ENCODE data around the gene PAX2.

The PAX2 gene

GRCh38 chr10:100790761-100791208, 45.4 kb downstream of the PAX2 start:
- DNase-seq (ENCODE audit: low read depth in 2 of 2), result no peak

GRCh38 chr10:100791369-100792058, 46.1 kb downstream of the PAX2 start:
- DNase-seq (ENCODE audit: low read depth in 2 of 2), result no peak

GRCh38 chr10:100792574-100792973, 47.2 kb downstream of the PAX2 start:
- DNase-seq (ENCODE audit: low read depth in 2 of 2), result no peak

GRCh38 chr10:100793055-100793454, 47.7 kb downstream of the PAX2 start:
- no peak for DNase-seq (ENCODE audit: low read depth in 2 of 2)

- no peak for DNase-seq (ENCODE audit: low read depth in 2 of 2)
Observed at GRCh38 chr10:100799881-100800280, 54.5 kb downstream of the PAX2 start.

- no peak for DNase-seq (ENCODE audit: low read depth in 2 of 2)
Observed at GRCh38 chr10:100800931-100801330, 55.5 kb downstream of the PAX2 start.

GRCh38 chr10:100802196-100802595, 56.8 kb downstream of the PAX2 start:
- no peak for DNase-seq (ENCODE audit: low read depth in 2 of 2)

GRCh38 chr10:100802607-100803006, 57.2 kb downstream of the PAX2 start:
- DNase-seq (ENCODE audit: low read depth in 2 of 2), result no peak

GRCh38 chr10:100803492-100803891, 58.1 kb downstream of the PAX2 start:
- DNase-seq (ENCODE audit: low read depth in 2 of 2), result no peak

- no peak for DNase-seq (ENCODE audit: low read depth in 2 of 2)
Observed at GRCh38 chr10:100803908-100804307, 58.5 kb downstream of the PAX2 start.

GRCh38 chr10:100805543-100806355, 60.4 kb downstream of the PAX2 start:
- DNase-seq (ENCODE audit: low read depth in 2 of 2), result no peak

- no peak for DNase-seq (ENCODE audit: low read depth in 2 of 2)
Observed at GRCh38 chr10:100806356-100806645, 60.9 kb downstream of the PAX2 start.

- DNase-seq (ENCODE audit: low read depth in 2 of 2), result no peak
Observed at GRCh38 chr10:100807241-100807951, 62.0 kb downstream of the PAX2 start.

GRCh38 chr10:100808876-100809275, 63.5 kb downstream of the PAX2 start:
- DNase-seq (ENCODE audit: low read depth in 2 of 2), result no peak

GRCh38 chr10:100810091-100810834, 64.9 kb downstream of the PAX2 start:
- no peak for DNase-seq (ENCODE audit: low read depth in 2 of 2)

- DNase-seq (ENCODE audit: low read depth in 2 of 2), result no peak
Observed at GRCh38 chr10:100810835-100811116, 65.4 kb downstream of the PAX2 start.

GRCh38 chr10:100811261-100811660, 65.9 kb downstream of the PAX2 start:
- DNase-seq (ENCODE audit: low read depth in 2 of 2), result no peak

GRCh38 chr10:100811752-100812750, 66.7 kb downstream of the PAX2 start:
- DNase-seq (ENCODE audit: low read depth in 2 of 2), result no peak

GRCh38 chr10:100812978-100813377, 67.6 kb downstream of the PAX2 start:
- DNase-seq (ENCODE audit: low read depth in 2 of 2), result no peak

- no peak for DNase-seq (ENCODE audit: low read depth in 2 of 2)
Observed at GRCh38 chr10:100814751-100815474, 69.5 kb downstream of the PAX2 start.
